Measurements from ENCODE around the gene HOXC12. TPM values are rescaled to one million over a fixed set of nuclear protein-coding genes. Genes with fewer than 3 reads are reported as not detected.

The HOXC12 gene
- total RNA-seq, 1 donor from 2014 or later: not detected

DNA sequence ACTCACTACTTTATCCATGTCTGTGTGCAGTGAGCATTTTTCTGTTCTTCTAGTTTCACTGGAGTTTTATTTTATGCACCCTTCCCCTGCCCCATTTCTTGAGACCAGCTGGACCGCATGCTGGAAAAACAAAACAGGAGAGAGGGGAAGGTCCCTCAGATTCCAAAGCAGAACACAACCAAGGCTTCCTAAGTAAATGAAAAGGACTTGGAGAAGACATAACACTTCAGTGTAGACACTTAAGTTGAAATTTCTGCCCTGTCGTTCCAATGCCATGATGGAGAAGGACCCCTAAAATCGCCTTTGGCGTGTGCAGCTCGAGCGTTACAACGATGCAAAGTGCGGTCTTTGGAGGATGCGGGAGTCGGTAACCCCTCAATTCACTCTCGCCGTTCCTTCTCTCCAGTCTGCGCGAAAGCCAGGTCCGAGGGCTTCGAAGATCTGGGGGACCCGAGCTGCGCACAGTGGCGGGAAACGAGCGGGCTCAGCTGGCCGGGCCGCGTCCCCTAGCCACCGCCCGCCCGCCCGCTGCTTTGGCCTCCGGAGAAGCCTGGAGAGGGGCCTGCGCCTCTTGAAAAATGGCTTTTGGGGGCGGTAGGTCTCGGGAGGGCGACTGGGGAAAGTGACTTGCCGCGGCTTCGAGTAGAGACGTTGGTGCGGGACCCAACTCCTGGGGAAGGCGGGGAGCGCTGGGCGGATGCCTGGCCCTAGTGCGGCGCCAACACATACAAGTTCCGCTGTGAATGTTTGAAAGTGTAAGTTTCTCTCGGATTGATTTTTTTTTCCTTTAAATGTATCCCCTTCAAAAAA is 27.3 kb upstream of the HOXC12 start:
- Mint-ChIP-seq H3K36me3 (ENCODE audit: insufficient read depth) (no peaks in the 10 kb centered on the region), H3K27ac (no peak overlapping the region), H3K9me3 (ENCODE audit: low read depth) (no peaks in the 10 kb centered on the region), H3K27me3 (peaks cover 100% of the 10 kb centered on the region), H3K4me3 (ENCODE audit: low read depth) (no peak overlapping the region), H3K4me1 (ENCODE audit: low read depth) (no peaks in the 10 kb centered on the region)
- TF ChIP-seq, protein P1, sequence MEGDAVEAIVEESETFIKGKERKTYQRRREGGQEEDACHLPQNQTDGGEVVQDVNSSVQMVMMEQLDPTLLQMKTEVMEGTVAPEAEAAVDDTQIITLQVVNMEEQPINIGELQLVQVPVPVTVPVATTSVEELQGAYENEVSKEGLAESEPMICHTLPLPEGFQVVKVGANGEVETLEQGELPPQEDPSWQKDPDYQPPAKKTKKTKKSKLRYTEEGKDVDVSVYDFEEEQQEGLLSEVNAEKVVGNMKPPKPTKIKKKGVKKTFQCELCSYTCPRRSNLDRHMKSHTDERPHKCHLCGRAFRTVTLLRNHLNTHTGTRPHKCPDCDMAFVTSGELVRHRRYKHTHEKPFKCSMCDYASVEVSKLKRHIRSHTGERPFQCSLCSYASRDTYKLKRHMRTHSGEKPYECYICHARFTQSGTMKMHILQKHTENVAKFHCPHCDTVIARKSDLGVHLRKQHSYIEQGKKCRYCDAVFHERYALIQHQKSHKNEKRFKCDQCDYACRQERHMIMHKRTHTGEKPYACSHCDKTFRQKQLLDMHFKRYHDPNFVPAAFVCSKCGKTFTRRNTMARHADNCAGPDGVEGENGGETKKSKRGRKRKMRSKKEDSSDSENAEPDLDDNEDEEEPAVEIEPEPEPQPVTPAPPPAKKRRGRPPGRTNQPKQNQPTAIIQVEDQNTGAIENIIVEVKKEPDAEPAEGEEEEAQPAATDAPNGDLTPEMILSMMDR (IDR thresholded peaks at IDR 0.05; ENCODE audit: unreplicated experiment): no peak
- no peak for DNase-seq (ENCODE audit: low spot score, unreplicated experiment)

GRCh38 chr12:53928054-53928835 is 26.5 kb upstream of the HOXC12 start:
- no peak for DNase-seq (ENCODE audit: low spot score, unreplicated experiment)
- Mint-ChIP-seq H3K27me3 (peaks cover 100% of the 10 kb centered on the region), H3K4me3 (ENCODE audit: low read depth) (no peak overlapping the region), H3K4me1 (ENCODE audit: low read depth) (no peaks in the 10 kb centered on the region), H3K36me3 (ENCODE audit: insufficient read depth) (no peaks in the 10 kb centered on the region), H3K9me3 (ENCODE audit: low read depth) (no peaks in the 10 kb centered on the region), H3K27ac (no peak overlapping the region)
- TF ChIP-seq, protein P1 (IDR thresholded peaks at IDR 0.05; ENCODE audit: unreplicated experiment): no peak

DNA sequence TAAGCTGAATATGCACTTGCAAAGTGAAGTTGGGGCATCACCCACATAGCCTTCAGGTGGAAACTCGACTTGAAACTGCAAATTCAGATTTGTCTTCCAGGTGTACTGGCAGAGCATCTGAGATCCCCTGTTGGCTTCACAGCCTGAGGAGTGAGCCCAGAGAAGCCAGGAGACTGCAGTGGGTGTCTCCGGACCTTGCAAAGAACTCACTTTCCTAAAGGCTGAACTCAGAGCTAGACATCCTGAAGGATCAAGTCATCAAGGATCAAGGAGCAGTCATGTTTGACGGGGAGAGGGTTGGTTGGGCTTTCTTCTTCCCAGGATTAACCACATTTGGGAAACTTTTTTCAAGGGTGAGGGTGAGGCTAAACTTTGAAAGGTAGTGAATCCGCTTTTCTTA is 25.2 kb upstream of the HOXC12 start:
- DNase-seq (ENCODE audit: low spot score, unreplicated experiment): no peak
- TF ChIP-seq, protein P1 (IDR thresholded peaks at IDR 0.05; ENCODE audit: unreplicated experiment): no peak
- Mint-ChIP-seq H3K9me3 (ENCODE audit: low read depth) (no peaks in the 10 kb centered on the region), H3K4me1 (ENCODE audit: low read depth) (no peaks in the 10 kb centered on the region), H3K36me3 (ENCODE audit: insufficient read depth) (no peaks in the 10 kb centered on the region), H3K27ac (no peak overlapping the region), H3K4me3 (ENCODE audit: low read depth) (no peak overlapping the region), H3K27me3 (peaks cover 100% of the 10 kb centered on the region)

- Mint-ChIP-seq H3K36me3 (ENCODE audit: insufficient read depth) (no peaks in the 10 kb centered on the region), H3K4me1 (ENCODE audit: low read depth) (no peaks in the 10 kb centered on the region), H3K4me3 (ENCODE audit: low read depth) (no peak overlapping the region), H3K9me3 (ENCODE audit: low read depth) (no peaks in the 10 kb centered on the region), H3K27me3 (peaks cover 100% of the 10 kb centered on the region), H3K27ac (no peak overlapping the region)
- TF ChIP-seq, protein P1 (IDR thresholded peaks at IDR 0.05; ENCODE audit: unreplicated experiment): no peak
- no peak for DNase-seq (ENCODE audit: low spot score, unreplicated experiment)
These were observed 24.0 kb upstream of the HOXC12 start for GRCh38 chr12:53930591-53931255.

Data from progenitor cell of endocrine pancreas (in vitro differentiated cells).